ENCODE results near the gene ZBP1.
A peak's percentile ranks its signal among the peaks of the same experiment; 100 is the strongest.

The ZBP1 gene

GRCh38 chr20:57583289-57584257, 36.7 kb downstream of the ZBP1 start:
- H3K27me3 ChIP-seq (ENCODE audit: control insufficient read depth, low read length): peaks cover 56% of the 10 kb centered on the region
- H3K27ac ChIP-seq (ENCODE audit: low read depth, low read length): no peak overlapping the region
- no peaks in the 10 kb centered on the region for H3K79me2 ChIP-seq (ENCODE audit: control insufficient read depth, low read length)
- H3F3A ChIP-seq (ENCODE audit: control insufficient read depth, insufficient read depth): no peaks in the 10 kb centered on the region
- no peaks in the 10 kb centered on the region for H3K4me1 ChIP-seq (ENCODE audit: control insufficient read depth, low read length)
- no peak for TF ChIP-seq CTCF (IDR thresholded peaks at IDR 0.05; ENCODE audit: low read depth, low read length, poor library complexity, severe bottlenecking)
- no peak for TF ChIP-seq EZH2phosphoT487 (IDR thresholded peaks at IDR 0.05; ENCODE audit: borderline replicate concordance, low read length)
- H3K4me3 ChIP-seq (ENCODE audit: low read length): no peak overlapping the region
- H3K9me2 ChIP-seq (replicated peaks; ENCODE audit: control insufficient read depth, low read length): no peaks in the 10 kb centered on the region
- H3K36me3 ChIP-seq (ENCODE audit: control insufficient read depth, low read length): no peaks in the 10 kb centered on the region
- peaks cover 3% of the 10 kb centered on the region; the same call in 1 of the 2 replicates for H4K20me1 ChIP-seq (ENCODE audit: control insufficient read depth, insufficient read depth, low read depth, low read length)
- no peaks in the 10 kb centered on the region for H3K9me3 ChIP-seq (ENCODE audit: control insufficient read depth, insufficient read depth, low read length)
- H3K4me2 ChIP-seq (ENCODE audit: low read length): no peak overlapping the region

GRCh38 chr20:57582432-57583288, 37.6 kb downstream of the ZBP1 start:
- H3K9me3 ChIP-seq (ENCODE audit: control insufficient read depth, insufficient read depth, low read length): no peaks in the 10 kb centered on the region
- H3F3A ChIP-seq (ENCODE audit: control insufficient read depth, insufficient read depth): no peaks in the 10 kb centered on the region
- H4K20me1 ChIP-seq (ENCODE audit: control insufficient read depth, insufficient read depth, low read depth, low read length): peaks cover 3% of the 10 kb centered on the region; the same call in 1 of the 2 replicates
- no peak overlapping the region for H3K4me3 ChIP-seq (ENCODE audit: low read length)
- no peak overlapping the region for H3K27ac ChIP-seq (ENCODE audit: low read depth, low read length)
- peaks cover 65% of the 10 kb centered on the region for H3K27me3 ChIP-seq (ENCODE audit: control insufficient read depth, low read length)
- no peaks in the 10 kb centered on the region for H3K9me2 ChIP-seq (replicated peaks; ENCODE audit: control insufficient read depth, low read length)
- no peaks in the 10 kb centered on the region for H3K4me1 ChIP-seq (ENCODE audit: control insufficient read depth, low read length)
- TF ChIP-seq EZH2phosphoT487 (IDR thresholded peaks at IDR 0.05; ENCODE audit: borderline replicate concordance, low read length) (no peak), CTCF (IDR thresholded peaks at IDR 0.05; ENCODE audit: low read depth, low read length, poor library complexity, severe bottlenecking) (peak; percentile 79)
- H3K4me2 ChIP-seq (ENCODE audit: low read length): no peak overlapping the region
- no peaks in the 10 kb centered on the region for H3K36me3 ChIP-seq (ENCODE audit: control insufficient read depth, low read length)
- H3K79me2 ChIP-seq (ENCODE audit: control insufficient read depth, low read length): no peaks in the 10 kb centered on the region

GRCh38 chr20:57582029-57582378, 38.2 kb downstream of the ZBP1 start:
- H3K9me3 ChIP-seq (ENCODE audit: control insufficient read depth, insufficient read depth, low read length): no peaks in the 10 kb centered on the region
- no peak for TF ChIP-seq EZH2phosphoT487 (IDR thresholded peaks at IDR 0.05; ENCODE audit: borderline replicate concordance, low read length)
- TF ChIP-seq CTCF (IDR thresholded peaks at IDR 0.05; ENCODE audit: low read depth, low read length, poor library complexity, severe bottlenecking): no peak
- no peaks in the 10 kb centered on the region for H3K4me1 ChIP-seq (ENCODE audit: control insufficient read depth, low read length)
- H3F3A ChIP-seq (ENCODE audit: control insufficient read depth, insufficient read depth): no peaks in the 10 kb centered on the region
- H3K4me3 ChIP-seq (ENCODE audit: low read length): no peak overlapping the region
- no peaks in the 10 kb centered on the region for H3K79me2 ChIP-seq (ENCODE audit: control insufficient read depth, low read length)
- H3K27ac ChIP-seq (ENCODE audit: low read depth, low read length): no peak overlapping the region
- H3K36me3 ChIP-seq (ENCODE audit: control insufficient read depth, low read length): no peaks in the 10 kb centered on the region
- peaks cover 72% of the 10 kb centered on the region for H3K27me3 ChIP-seq (ENCODE audit: control insufficient read depth, low read length)
- H4K20me1 ChIP-seq (ENCODE audit: control insufficient read depth, insufficient read depth, low read depth, low read length): peaks cover 3% of the 10 kb centered on the region; the same call in 1 of the 2 replicates
- H3K9me2 ChIP-seq (replicated peaks; ENCODE audit: control insufficient read depth, low read length): no peaks in the 10 kb centered on the region
- H3K4me2 ChIP-seq (ENCODE audit: low read length): no peak overlapping the region
